Ammon's horn (tissue), 1 donor: ENCODE results near the gene ASAP2.

Source experiments
- DNase-seq: peaks from one replicate; pipeline ENCODE4 v3.0.0-alpha.2; 2016; ENCODE audit warnings: low spot score

Gene ASAP2

GRCh38 chr2:9205963-9206948, at the start of gene ASAP2:
ASAP2 (plus strand) TSS chr2:9206812; CDS start chr2:9207105, 293 bp downstream.
- DNase-seq, result peak; percentile 71

GRCh38 chr2:9158786-9159779, 47.5 kb upstream of the ASAP2 start:
- DNase-seq, result no peak

GRCh38 chr2:9160732-9161131, 45.9 kb upstream of the ASAP2 start:
- no peak for DNase-seq

GRCh38 chr2:9162841-9163240, 43.8 kb upstream of the ASAP2 start:
- DNase-seq, result no peak

GRCh38 chr2:9163306-9164111, 43.1 kb upstream of the ASAP2 start:
- DNase-seq, result no peak

- no peak for DNase-seq
Measured at GRCh38 chr2:9164112-9164608, 42.5 kb upstream of the ASAP2 start.

- peak; percentile 72 for DNase-seq
Measured at GRCh38 chr2:9165625-9166024, 41.0 kb upstream of the ASAP2 start.

- DNase-seq, result no peak
Measured at GRCh38 chr2:9166579-9167377, 39.8 kb upstream of the ASAP2 start.

GRCh38 chr2:9167718-9168657, 38.6 kb upstream of the ASAP2 start:
- no peak for DNase-seq

GRCh38 chr2:9168821-9169221, 37.8 kb upstream of the ASAP2 start:
- DNase-seq, result no peak

- DNase-seq, result no peak
Measured at GRCh38 chr2:9169349-9170107, 37.1 kb upstream of the ASAP2 start.

- DNase-seq, result no peak
Measured at GRCh38 chr2:9170458-9171130, 36.0 kb upstream of the ASAP2 start.

GRCh38 chr2:9174771-9175437, 31.7 kb upstream of the ASAP2 start:
- no peak for DNase-seq

GRCh38 chr2:9178110-9178903, 28.3 kb upstream of the ASAP2 start:
- no peak for DNase-seq

- DNase-seq, result peak; percentile 55
Measured at GRCh38 chr2:9178904-9179571, 27.6 kb upstream of the ASAP2 start.

- no peak for DNase-seq
Measured at GRCh38 chr2:9179572-9180201, 26.9 kb upstream of the ASAP2 start.
